H1 (cell line): ENCODE results near the gene PAX5. TPM values are rescaled to one million over a fixed set of nuclear protein-coding genes. Genes with fewer than 3 reads are reported as not detected.

Source experiments
- CTCF ChIA-PET: fragments of 300-600 bp; sonication (Branson Sonifier 250); formaldehyde crosslinking; loops from one replicate; lab custom pipeline; 2021; ENCODE audit not compliant: partially characterized antibody; lab: Charles Lee
- POLR2A ChIA-PET: fragments of 300-600 bp; sonication (Branson Sonifier 250); formaldehyde crosslinking; loops from one replicate; lab custom pipeline; 2021; ENCODE audit warnings: inconsistent platforms; ENCODE audit not compliant: partially characterized antibody; lab: Charles Lee
- DNase-seq, 2 experiments: peaks; one replicate each; pipeline versions ENCODE4 v3.0.0 to v3.0.0-alpha.2; 2010 to 2022; ENCODE audit warnings: low spot score in 2 of 2, low read depth in 1 of 2, mixed read lengths in 1 of 2
- FAIRE-seq: peaks from 2 replicates; lab custom pipeline; 2011; peaks lifted over from hg19 to GRCh38; lab: Jason Lieb, UNC
- H2AFZ ChIP-seq: 2 replicates; pipeline ENCODE4 v1.8.1; 2012; ENCODE audit warnings: low read length, inconsistent platforms
- H2AK5ac ChIP-seq: 2 replicates; pipeline ENCODE4 v1.6.1; 2013; ENCODE audit warnings: low read depth, low read length
- H2BK120ac ChIP-seq: replicated peaks from 2 replicates; pipeline ENCODE3; 2013; ENCODE audit warnings: low read depth, low read length, inconsistent platforms
- H2BK12ac ChIP-seq: 2 replicates; pipeline ENCODE4 v1.6.1; 2013; ENCODE audit warnings: low read depth, low read length
- H2BK15ac ChIP-seq: 2 replicates; pipeline ENCODE4 v1.6.1; 2013; ENCODE audit warnings: low read length
- H2BK20ac ChIP-seq: 2 replicates; pipeline ENCODE4 v1.6.1; 2013; ENCODE audit warnings: low read length
- H2BK5ac ChIP-seq: 2 replicates; pipeline ENCODE4 v1.6.1; 2013; ENCODE audit warnings: low read depth, low read length
- H3K14ac ChIP-seq: 2 replicates; pipeline ENCODE4 v1.6.1; 2013; ENCODE audit warnings: inconsistent platforms; ENCODE audit not compliant: insufficient read length
- H3K18ac ChIP-seq: 2 replicates; pipeline ENCODE4 v1.6.1; 2013; ENCODE audit warnings: low read length; ENCODE audit errors: extremely low read depth
- H3K23ac ChIP-seq: 2 replicates; pipeline ENCODE4 v1.6.1; 2013; ENCODE audit warnings: inconsistent platforms; ENCODE audit not compliant: insufficient read length
- H3K23me2 ChIP-seq: 2 replicates; pipeline ENCODE4 v1.6.1; 2013; ENCODE audit warnings: low read depth, low read length
- H3K27ac ChIP-seq: 2 replicates; pipeline ENCODE4 v1.6.1; 2011; ENCODE audit warnings: low read depth, low read length, inconsistent platforms
- H3K27me3 ChIP-seq, 4 experiments: replicated peaks in 1 of 4; 1 replicate in 1 of 4; 2 replicates in 3 of 4; pipeline versions ENCODE4 v1.6.1 to v1.8.1; 2011 to 2013; ENCODE audit warnings: low read length in 3 of 4, mild to moderate bottlenecking in 3 of 4, inconsistent platforms in 2 of 4, mixed read lengths in 2 of 4, moderate library complexity in 1 of 4; ENCODE audit not compliant: control insufficient read depth in 3 of 4, insufficient read depth in 3 of 4; ENCODE audit errors: extremely low read depth in 1 of 4
- H3K36me3 ChIP-seq, 4 experiments: 2 replicates each; pipeline versions ENCODE4 v1.6.1 to v1.8.1; 2011 to 2013; ENCODE audit warnings: mild to moderate bottlenecking in 4 of 4, low read length in 3 of 4, moderate library complexity in 2 of 4, control low read depth in 1 of 4, inconsistent platforms in 1 of 4; ENCODE audit not compliant: insufficient read depth in 4 of 4, control insufficient read depth in 2 of 4
- H3K4ac ChIP-seq: replicated peaks from 2 replicates; pipeline ENCODE3; 2013; ENCODE audit warnings: low read length, low read depth, mixed read lengths, inconsistent platforms; ENCODE audit not compliant: insufficient read length
- H3K4me1 ChIP-seq, 4 experiments: replicated peaks in 1 of 4; 1 replicate in 1 of 4; 2 replicates in 3 of 4; pipeline versions ENCODE4 v1.6.1 to v1.8.1; 2011 to 2013; ENCODE audit warnings: low read length in 3 of 4, inconsistent platforms in 2 of 4, mixed read lengths in 1 of 4; ENCODE audit not compliant: insufficient read depth in 4 of 4, control insufficient read depth in 3 of 4
- H3K4me2 ChIP-seq, 2 experiments: 2 replicates each; pipeline versions ENCODE4 v1.6.1 to v1.8.1; 2011 to 2013; ENCODE audit warnings: low read depth in 2 of 2, low read length in 2 of 2, control low read depth in 1 of 2, inconsistent platforms in 1 of 2, mild to moderate bottlenecking in 1 of 2; ENCODE audit not compliant: insufficient read depth in 1 of 2
- H3K4me3 ChIP-seq, 4 experiments: fragments of 200-600, 300-600 bp in 1 of 4; sonication (generic), shearing (Covaris generic), sonication (Bioruptor Twin) in 1 of 4; 2 replicates each; pipeline versions ENCODE4 v1.5.1 to v1.8.1; 2011 to 2016; ENCODE audit warnings: low read length in 4 of 4, low read depth in 3 of 4, control low read depth in 2 of 4, inconsistent platforms in 2 of 4, mild to moderate bottlenecking in 2 of 4, mixed read lengths in 1 of 4, moderate library complexity in 1 of 4; ENCODE audit not compliant: insufficient read depth in 2 of 4; ENCODE audit errors: extremely low read depth in 1 of 4
- H3K56ac ChIP-seq: replicated peaks from 2 replicates; pipeline ENCODE3; 2013; ENCODE audit warnings: low read depth, mild to moderate bottlenecking, mixed read lengths, low read length, inconsistent platforms; ENCODE audit not compliant: insufficient read length
- H3K79me1 ChIP-seq: 2 replicates; pipeline ENCODE4 v1.6.1; 2013; ENCODE audit warnings: low read depth, low read length, control low read depth
- H3K79me2 ChIP-seq, 2 experiments: 2 replicates each; pipeline versions ENCODE4 v1.6.1 to v1.8.1; 2012 to 2013; ENCODE audit warnings: low read length in 2 of 2, mild to moderate bottlenecking in 2 of 2, inconsistent platforms in 1 of 2; ENCODE audit not compliant: insufficient read depth in 2 of 2, control insufficient read depth in 1 of 2
- H3K9ac ChIP-seq, 4 experiments: replicated peaks in 1 of 4; 1 replicate in 1 of 4; 2 replicates in 3 of 4; pipeline versions ENCODE4 v1.6.1 to v1.8.1; 2011 to 2013; ENCODE audit warnings: low read depth in 3 of 4, low read length in 3 of 4, control low read depth in 2 of 4, mild to moderate bottlenecking in 2 of 4, moderate library complexity in 2 of 4, inconsistent platforms in 1 of 4; ENCODE audit errors: extremely low read depth in 1 of 4
- H3K9me3 ChIP-seq, 2 experiments: 2 replicates each; pipeline versions ENCODE4 v1.6.1 to v1.8.1; 2012 to 2013; ENCODE audit warnings: mild to moderate bottlenecking in 2 of 2, moderate library complexity in 2 of 2, control low read depth in 1 of 2, inconsistent platforms in 1 of 2, low read depth in 1 of 2, low read length in 1 of 2, mixed read lengths in 1 of 2; ENCODE audit not compliant: insufficient read depth in 2 of 2
- H4K20me1 ChIP-seq, 2 experiments: replicated peaks in 1 of 2; 2 replicates each; pipeline versions ENCODE3 to v1.8.1; 2011 to 2013; ENCODE audit warnings: inconsistent platforms in 2 of 2, low read length in 2 of 2, mild to moderate bottlenecking in 1 of 2; ENCODE audit not compliant: insufficient read depth in 2 of 2, control insufficient read depth in 1 of 2
- H4K5ac ChIP-seq: 2 replicates; pipeline ENCODE4 v1.6.1; 2013; ENCODE audit warnings: low read length, low read depth, mixed read lengths, inconsistent platforms; ENCODE audit not compliant: insufficient read length
- H4K8ac ChIP-seq: 2 replicates; pipeline ENCODE4 v1.8.0; 2013; ENCODE audit warnings: mild to moderate bottlenecking, moderate library complexity, low read length, inconsistent platforms; ENCODE audit not compliant: insufficient read depth; ENCODE audit errors: extremely low read depth
- H4K91ac ChIP-seq: replicated peaks from 2 replicates; pipeline ENCODE3; 2013; ENCODE audit warnings: low read length, mixed read lengths, inconsistent platforms; ENCODE audit not compliant: insufficient read length
- BRCA1 ChIP-seq: IDR thresholded peaks from 2 replicates; pipeline ENCODE4 v1.6.1; 2012; ENCODE audit warnings: low read depth, low read length, improper control_type of control experiment
- CEBPB ChIP-seq: IDR thresholded peaks from 2 replicates; pipeline ENCODE4 v1.6.1; 2012; ENCODE audit warnings: low read depth, low read length
- CTBP2 ChIP-seq: IDR thresholded peaks from 2 replicates; pipeline ENCODE4 v1.7.0; 2011; ENCODE audit warnings: borderline replicate concordance, mild to moderate bottlenecking, moderate library complexity, mixed read lengths, low read length; ENCODE audit not compliant: insufficient read depth, insufficient read length
- EZH2 ChIP-seq: fragments of 200-600 bp; sonication (generic); IDR thresholded peaks from 2 replicates; pipeline ENCODE4 v1.7.1; 2012; ENCODE audit warnings: low read depth, mild to moderate bottlenecking, moderate library complexity, low read length, inconsistent platforms; ENCODE audit not compliant: severe bottlenecking
- KDM4A ChIP-seq: IDR thresholded peaks from one replicate; pipeline ENCODE4 v1.7.1; 2012; ENCODE audit warnings: low read depth, mild to moderate bottlenecking, moderate library complexity, low read length, inconsistent platforms; ENCODE audit not compliant: severe bottlenecking
- KDM5A ChIP-seq: fragments of 200-600 bp; IDR thresholded peaks from 2 replicates; pipeline ENCODE4 v1.7.1; 2012; ENCODE audit warnings: mild to moderate bottlenecking, low read length, inconsistent platforms, mixed read lengths
- RBBP5 ChIP-seq: IDR thresholded peaks from 2 replicates; pipeline ENCODE4 v1.7.1; 2012; ENCODE audit warnings: low read depth, mild to moderate bottlenecking, inconsistent platforms, low read length, moderate library complexity, borderline replicate concordance
- RFX5 ChIP-seq: IDR thresholded peaks from 2 replicates; pipeline ENCODE4 v1.6.1; 2011; ENCODE audit warnings: low read depth, low read length, improper control_type of control experiment, borderline replicate concordance
- SAP30 ChIP-seq: fragments of 300-600 bp; sonication (generic); IDR thresholded peaks from 2 replicates; pipeline ENCODE4 v1.7.1; 2012; ENCODE audit warnings: low read length, moderate library complexity, mild to moderate bottlenecking, inconsistent platforms; ENCODE audit not compliant: insufficient read depth, insufficient replicate concordance
- SUZ12 ChIP-seq: fragments of 200-600 bp; sonication (generic); IDR thresholded peaks from 2 replicates; pipeline ENCODE4 v1.6.1; 2012; ENCODE audit warnings: mild to moderate bottlenecking, inconsistent platforms, low read length, moderate library complexity, mixed read lengths
- TAF1 ChIP-seq: IDR thresholded peaks from 2 replicates; pipeline ENCODE4 v1.6.1; 2011; ENCODE audit warnings: mild to moderate bottlenecking, low read depth, low read length
- WGBS, 2 experiments: shearing (Covaris generic) in 1 of 2; methylation state at CpG; one replicate each; pipeline versions ENCODE4 v1.1.6 to v1.1.7; 2013 to 2015; ENCODE audit warnings: low lambda C conversion rate in 2 of 2, mixed read lengths in 2 of 2, inconsistent platforms in 1 of 2, low coverage in 1 of 2, missing lambda C conversion rate in 1 of 2; ENCODE audit not compliant: insufficient replicate concordance in 2 of 2, insufficient coverage in 1 of 2, insufficient read length in 1 of 2; ENCODE audit errors: extremely low coverage in 1 of 2, missing lambda C conversion rate in 1 of 2; 5-methylcytosine and 5-hydroxymethylcytosine counted together
- polyA plus RNA-seq, 7 experiments: library from polyadenylated mRNA; depleted of rRNA in 3 of 7; stranded (reverse) in 5 of 7; unstranded in 2 of 7; fragments of >200 nt in 5 of 7; fragments of 200-250 nt in 2 of 7; gene quantifications; 1 replicate in 5 of 7; 2 replicates in 1 of 7; 4 replicates in 1 of 7; pipeline versions ENCODE4 v1.2.1 to v1.2.3, GENCODE V29; 2011 to 2013; ENCODE audit warnings: missing spikeins in 2 of 7, mixed read lengths in 2 of 7
- total RNA-seq: library from RNA; stranded (reverse); fragmentation: NEBNext Ultra II Directional; extraction: Animal tissue kit (Norgen Biotek cat#: 25700); gene quantifications from 2 replicates; pipeline ENCODE4 v1.2.1, GENCODE V29; 2021

PAX5 gene
- total and polyA plus RNA-seq, 2 of the 8 experiments (the other 6 are each of a cell fraction or from before 2014, with no cell fraction given) = 0.29 to 0.43 TPM

DNA sequence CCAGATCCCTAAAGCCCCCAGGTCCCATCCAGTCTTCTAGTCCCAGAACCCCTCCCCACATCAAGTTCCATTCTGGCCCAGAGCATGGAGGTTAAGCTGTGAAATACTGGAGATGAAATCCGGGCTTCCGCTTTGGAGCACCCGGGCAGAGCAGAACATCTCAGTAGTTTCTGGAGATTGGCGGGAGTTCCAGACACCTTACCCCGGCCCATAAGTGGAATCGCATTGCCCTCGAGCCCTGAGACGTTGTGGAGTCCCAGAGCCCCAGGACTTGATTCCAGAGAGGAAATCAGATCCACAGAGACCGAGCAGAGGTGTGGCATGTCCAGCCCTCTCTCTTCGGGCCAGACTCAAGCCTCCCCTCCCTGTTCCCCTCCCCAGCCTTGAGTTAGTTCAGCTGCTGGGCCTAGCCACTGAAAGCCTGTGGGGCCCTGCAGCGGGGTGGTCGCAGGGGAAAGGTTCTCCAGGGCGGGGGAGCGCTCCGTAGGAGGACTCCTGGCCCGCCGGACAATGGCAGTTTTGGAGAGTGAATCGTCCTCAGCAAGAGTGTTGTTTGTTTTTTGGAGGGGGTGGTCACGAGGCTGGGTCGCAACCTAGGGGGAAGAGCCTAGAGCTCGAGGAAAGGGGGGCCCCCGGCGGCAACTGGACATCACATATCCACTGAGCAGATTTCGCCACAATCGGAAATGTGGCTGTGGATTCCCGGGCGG, 1.0 kb upstream of the PAX5 start:
- 4% methylated on average over 27 of the region's 27 CpGs; no CpG with 5 or more reads in 1 of the 2 experiments for WGBS, 2 experiments
- Histone ChIP-seq H3K27ac (no peak overlapping the region), H3K23ac (no peak overlapping the region), H3K14ac (no peak overlapping the region), H2BK20ac (no peak overlapping the region), H2BK5ac (no peak overlapping the region), H2AFZ (no peak overlapping the region; the same call in 1 of the 2 replicates), H2BK120ac (no peak overlapping the region), H2BK12ac (0 out of 2 replicates have a peak overlapping the region, but pooled peaks have one; percentile 68), H3K4me1 (peaks cover 5 to 23% (median 13%) of the 10 kb centered on the region in 4 experiments), H3K9me3 (no peaks in the 10 kb centered on the region), H3K9ac (no peak overlapping the region; a peak in 1 of 7 replicates), H4K91ac (no peak overlapping the region), H2BK15ac (no peak overlapping the region), H3K23me2 (peaks cover 28% of the 10 kb centered on the region), H3K4me3 (peak overlapping the region; percentile 27 to 64 (median 38)), H4K8ac (peak overlapping the region; percentile 6; the same call in 1 of the 2 replicates), H3K79me1 (no peaks in the 10 kb centered on the region), H3K4me2 (peak overlapping the region; percentile 88), H3K36me3 (no peaks in the 10 kb centered on the region), H4K5ac (no peak overlapping the region), H3K27me3 (peaks cover 75 to 96% (median 93%) of the 10 kb centered on the region in 4 experiments), H3K56ac (no peak overlapping the region), H2AK5ac (no peak overlapping the region), H3K79me2 (no peaks in the 10 kb centered on the region), H4K20me1 (peaks cover 4 to 9% of the 10 kb centered on the region in 2 experiments), H3K4ac (no peak overlapping the region), H3K18ac (peak overlapping the region; percentile 41; the same call in 1 of the 2 replicates)
- FAIRE-seq (no peak), DNase-seq (peak in 1 of 2 experiments; percentile 69)
- CTCF ChIA-PET = interaction anchor here (1.5 kb wide), 1 partner anchor 46 kb away, joined by 3 read pairs; no protein-coding TSS in a partner anchor
- POLR2A ChIA-PET = no interaction called here
- TF ChIP-seq TAF1 (no peak), SUZ12 (0 out of 2 replicates have a peak, but pooled peaks have one; percentile 38), CTBP2 (peak; percentile 26), CEBPB (no peak), RFX5 (no peak), BRCA1 (no peak), SAP30 (peak; percentile 40), KDM5A (no peak), RBBP5 (peak; percentile 55; the same call in 1 of the 2 replicates), EZH2 (peak; percentile 47), KDM4A (peak; percentile 57)
